HUES64 (cell line): ENCODE results near the gene YOD1. TPM values are rescaled to one million over a fixed set of nuclear protein-coding genes. Genes with fewer than 3 reads are reported as not detected.

Experiments used
- H3K27ac ChIP-seq: 2 replicates; pipeline ENCODE4 v1.7.0; 2013; ENCODE audit warnings: low read depth, low read length, inconsistent platforms
- H3K27me3 ChIP-seq: 2 replicates; pipeline ENCODE4 v1.6.1; 2013; ENCODE audit warnings: mild to moderate bottlenecking, low read length; ENCODE audit not compliant: insufficient read depth
- H3K36me3 ChIP-seq: 2 replicates; pipeline ENCODE4 v1.6.1; 2013; ENCODE audit warnings: mild to moderate bottlenecking, low read length; ENCODE audit not compliant: insufficient read depth
- H3K4me1 ChIP-seq: 2 replicates; pipeline ENCODE4 v1.6.1; 2013; ENCODE audit warnings: mild to moderate bottlenecking, low read length, moderate library complexity; ENCODE audit not compliant: insufficient read depth
- H3K4me3 ChIP-seq: 2 replicates; pipeline ENCODE4 v1.5.1; 2013; ENCODE audit warnings: mild to moderate bottlenecking, low read length, moderate library complexity
- H3K9ac ChIP-seq: 2 replicates; pipeline ENCODE4 v1.6.1; 2013; ENCODE audit warnings: mild to moderate bottlenecking, low read depth, low read length
- H3K9me3 ChIP-seq: 2 replicates; pipeline ENCODE4 v1.6.1; 2013; ENCODE audit warnings: low read depth, low read length; ENCODE audit not compliant: insufficient read depth
- WGBS: fragments of 150-250, 120-280 bp; methylation state at CpG from one replicate; pipeline ENCODE4 v1.1.7; 2013; ENCODE audit warnings: missing lambda C conversion rate; 5-methylcytosine and 5-hydroxymethylcytosine counted together
- polyA plus RNA-seq, 2 experiments: library from polyadenylated mRNA; stranded (reverse); fragments of 50-300 nt; gene quantifications; one replicate each; pipeline ENCODE4 v1.2.3, GENCODE V29; 2013

Gene YOD1
- polyA plus RNA-seq (2013, experiment 1 of 2) = 6.5 TPM
- polyA plus RNA-seq (2013, experiment 2 of 2) = 7.9 TPM

GRCh38 chr1:207051191-207051943, at the start of gene YOD1:
TSS of gene YOD1 (minus strand) at chr1:207051208. CDS start at chr1:207051030, 178 bp downstream.
- WGBS = 59% methylated on average over 15 of the region's 15 CpGs
- Histone ChIP-seq H3K27ac (peak within 1 kb of the TSS; percentile 97), H3K36me3 (peaks cover 33% of the 10 kb centered on the region), H3K27me3 (no peaks in the 10 kb centered on the region), H3K4me1 (peaks cover 22% of the 10 kb centered on the region), H3K9me3 (no peaks in the 10 kb centered on the region), H3K9ac (peak within 1 kb of the TSS; percentile 97), H3K4me3 (peak within 1 kb of the TSS; percentile 93)

- no peaks in the 10 kb centered on the region for H3K4me1 ChIP-seq
- no peak overlapping the region for H3K9ac ChIP-seq
- H3K27me3 ChIP-seq = no peaks in the 10 kb centered on the region
- 93% methylated on average over 3 of the region's 3 CpGs for WGBS
- H3K27ac ChIP-seq = no peak overlapping the region
- no peak overlapping the region for H3K4me3 ChIP-seq
- peaks cover 15% of the 10 kb centered on the region for H3K9me3 ChIP-seq
- no peaks in the 10 kb centered on the region for H3K36me3 ChIP-seq
Measured at GRCh38 chr1:207097871-207098324, 46.9 kb upstream of the YOD1 start.

GRCh38 chr1:207093944-207094343, 42.9 kb upstream of the YOD1 start:
- H3K4me3 ChIP-seq = no peak overlapping the region
- peaks cover 13% of the 10 kb centered on the region for H3K9me3 ChIP-seq
- WGBS = 70% methylated on average over 2 of the region's 2 CpGs
- H3K9ac ChIP-seq = no peak overlapping the region
- H3K4me1 ChIP-seq = no peaks in the 10 kb centered on the region
- H3K36me3 ChIP-seq = no peaks in the 10 kb centered on the region
- no peak overlapping the region for H3K27ac ChIP-seq
- no peaks in the 10 kb centered on the region for H3K27me3 ChIP-seq

- Histone ChIP-seq H3K9me3 (no peaks in the 10 kb centered on the region), H3K4me3 (no peak overlapping the region), H3K27ac (no peak overlapping the region), H3K36me3 (no peaks in the 10 kb centered on the region), H3K9ac (no peak overlapping the region), H3K27me3 (no peaks in the 10 kb centered on the region), H3K4me1 (no peaks in the 10 kb centered on the region)
- 94% methylated on average over 4 of the region's 4 CpGs for whole genome bisulfite sequencing
Measured at GRCh38 chr1:207091200-207091908, 40.3 kb upstream of the YOD1 start.

- Histone ChIP-seq H3K27ac (no peak overlapping the region), H3K4me3 (no peak overlapping the region), H3K4me1 (no peaks in the 10 kb centered on the region), H3K9me3 (no peaks in the 10 kb centered on the region), H3K9ac (no peak overlapping the region), H3K27me3 (no peaks in the 10 kb centered on the region), H3K36me3 (no peaks in the 10 kb centered on the region)
- WGBS = 96% methylated on average over 16 of the region's 17 CpGs
Measured at GRCh38 chr1:207089627-207090355, 38.8 kb upstream of the YOD1 start.

GRCh38 chr1:207088701-207089626, 38.0 kb upstream of the YOD1 start, which contains the start of gene C4BPB:
TSS of gene C4BPB (plus strand) at chr1:207088860. CDS start at chr1:207089532, 672 bp downstream.
- Histone ChIP-seq H3K4me1 (0 out of 2 replicates have a peak, but pooled peaks cover 3% of the 10 kb centered on the region), H3K9ac (no peak within 1 kb of the TSS), H3K4me3 (no peak within 1 kb of the TSS), H3K9me3 (no peaks in the 10 kb centered on the region), H3K27ac (no peak within 1 kb of the TSS), H3K27me3 (no peaks in the 10 kb centered on the region), H3K36me3 (no peaks in the 10 kb centered on the region)
- 94% methylated on average over 8 of the region's 9 CpGs for WGBS

GRCh38 chr1:207088161-207088560, 37.2 kb upstream of the YOD1 start:
- H3K27ac ChIP-seq = no peak overlapping the region
- H3K4me3 ChIP-seq = no peak overlapping the region
- H3K27me3 ChIP-seq = no peaks in the 10 kb centered on the region
- no peak overlapping the region for H3K9ac ChIP-seq
- no peaks in the 10 kb centered on the region for H3K9me3 ChIP-seq
- no peaks in the 10 kb centered on the region for H3K36me3 ChIP-seq
- 89% methylated on average over 1 of the region's 2 CpGs for WGBS
- 0 out of 2 replicates have a peak, but pooled peaks cover 3% of the 10 kb centered on the region for H3K4me1 ChIP-seq

GRCh38 chr1:207085887-207086286, 34.9 kb upstream of the YOD1 start:
- no peaks in the 10 kb centered on the region for H3K27me3 ChIP-seq
- H3K9me3 ChIP-seq = no peaks in the 10 kb centered on the region
- H3K36me3 ChIP-seq = no peaks in the 10 kb centered on the region
- H3K4me3 ChIP-seq = no peak overlapping the region
- H3K4me1 ChIP-seq = 0 out of 2 replicates have a peak, but pooled peaks cover 3% of the 10 kb centered on the region
- H3K27ac ChIP-seq = no peak overlapping the region
- no CpG with 5 or more reads among the region's 3 CpGs for WGBS
- H3K9ac ChIP-seq = no peak overlapping the region

GRCh38 chr1:207084701-207085180, 33.7 kb upstream of the YOD1 start:
- H3K27ac ChIP-seq = no peak overlapping the region
- 29% methylated on average over 8 of the region's 8 CpGs for WGBS

GRCh38 chr1:207084232-207084631, 33.2 kb upstream of the YOD1 start:
- Histone ChIP-seq H3K4me1 (0 out of 2 replicates have a peak, but pooled peaks cover 3% of the 10 kb centered on the region), H3K27ac (no peak overlapping the region)
- WGBS = 72% methylated on average over 2 of the region's 2 CpGs

More at GRCh38 chr1:207084701-207085180, 33.7 kb upstream of the YOD1 start:
- Histone ChIP-seq H3K4me3 (no peak overlapping the region), H3K4me1 (0 out of 2 replicates have a peak, but pooled peaks cover 3% of the 10 kb centered on the region), H3K9ac (no peak overlapping the region), H3K9me3 (no peaks in the 10 kb centered on the region), H3K27me3 (no peaks in the 10 kb centered on the region), H3K36me3 (no peaks in the 10 kb centered on the region)

More at GRCh38 chr1:207084232-207084631, 33.2 kb upstream of the YOD1 start:
- H3K27me3 ChIP-seq = no peaks in the 10 kb centered on the region
- no peak overlapping the region for H3K4me3 ChIP-seq
- no peaks in the 10 kb centered on the region for H3K36me3 ChIP-seq
- H3K9ac ChIP-seq = no peak overlapping the region
- no peaks in the 10 kb centered on the region for H3K9me3 ChIP-seq
